ENCODE results near the gene ANO7. TPM values are rescaled to one million over a fixed set of nuclear protein-coding genes. Genes with fewer than 3 reads are reported as not detected.

The ANO7 gene
- total and polyA plus RNA-seq, 7 donors: 0.41 to 39.2 (median 3.9) TPM; not detected in 2

GRCh38 chr2:241229563-241230401 lies 41.3 kb downstream of the ANO7 start:
- Histone ChIP-seq H3K4me3 (no peak overlapping the region), H3K27ac (no peak overlapping the region), H3K4me1 (peaks cover 0 to 2% (median 0%) of the 10 kb centered on the region in 4 donors), H3K9me3 (no peaks in the 10 kb centered on the region), H3K36me3 (peaks cover 63 to 97% (median 81%) of the 10 kb centered on the region in 4 donors), H3K27me3 (no peaks in the 10 kb centered on the region)
- TF ChIP-seq POLR2A (IDR thresholded peaks at IDR 0.05) (no peak), CTCF (IDR thresholded peaks at IDR 0.05) (no peak), POLR2AphosphoS5 (IDR thresholded peaks at IDR 0.05) (no peak), EP300 (IDR thresholded peaks at IDR 0.05) (no peak)
- 93 to 94% methylated on average over 29 of the region's 29 CpGs for WGBS, 2 donors
- intact Hi-C loops (cut with DNase I): no loop called here
- no peak for DNase-seq

GRCh38 chr2:241230435-241230834 lies 42.0 kb downstream of the ANO7 start:
- TF ChIP-seq POLR2A (IDR thresholded peaks at IDR 0.05): no peak
- H3K27me3 ChIP-seq: no peaks in the 10 kb centered on the region
- DNase-seq: no peak
- H3K9me3 ChIP-seq: no peaks in the 10 kb centered on the region
- no peak overlapping the region for H3K27ac ChIP-seq
- 96 to 97% methylated on average over 19 of the region's 19 CpGs for WGBS, 2 donors
- intact Hi-C loops (cut with DNase I): no loop called here
- peaks cover 65 to 99% (median 87%) of the 10 kb centered on the region in 4 donors for H3K36me3 ChIP-seq
- H3K4me1 ChIP-seq: no peaks in the 10 kb centered on the region
- no peak overlapping the region for H3K4me3 ChIP-seq

- H3K27me3 ChIP-seq: no peaks in the 10 kb centered on the region
- no peak for TF ChIP-seq CTCF (IDR thresholded peaks at IDR 0.05)
- TF ChIP-seq EP300 (IDR thresholded peaks at IDR 0.05): no peak
- TF ChIP-seq POLR2AphosphoS5 (IDR thresholded peaks at IDR 0.05): no peak
- no peak for TF ChIP-seq POLR2A (IDR thresholded peaks at IDR 0.05)
- DNase-seq: no peak
- H3K36me3 ChIP-seq: peaks cover 85 to 100% (median 97%) of the 10 kb centered on the region in 4 donors
- no peak overlapping the region for H3K27ac ChIP-seq
- H3K4me3 ChIP-seq: no peak overlapping the region
- no peaks in the 10 kb centered on the region for H3K4me1 ChIP-seq
- WGBS, 2 donors: 87 to 89% methylated on average over 13 of the region's 13 CpGs
- no peaks in the 10 kb centered on the region for H3K9me3 ChIP-seq
- intact Hi-C loops (cut with DNase I): no loop called here
Observed at GRCh38 chr2:241232736-241233575, 44.5 kb downstream of the ANO7 start.

- Histone ChIP-seq H3K27ac (no peak overlapping the region), H3K4me1 (no peaks in the 10 kb centered on the region), H3K36me3 (peaks cover 85 to 100% (median 97%) of the 10 kb centered on the region in 4 donors), H3K4me3 (no peak overlapping the region), H3K9me3 (no peaks in the 10 kb centered on the region), H3K27me3 (no peaks in the 10 kb centered on the region)
- DNase-seq: no peak
- TF ChIP-seq POLR2AphosphoS5 (IDR thresholded peaks at IDR 0.05) (no peak), EP300 (IDR thresholded peaks at IDR 0.05) (no peak), CTCF (IDR thresholded peaks at IDR 0.05) (no peak), POLR2A (IDR thresholded peaks at IDR 0.05) (no peak)
- 89 to 91% methylated on average over 21 of the region's 21 CpGs for WGBS, 2 donors
- intact Hi-C loops (cut with DNase I): no loop called here
Observed at GRCh38 chr2:241234066-241234790, 45.8 kb downstream of the ANO7 start.

Data from sigmoid colon (tissue), 7 donors.